Caco-2 (cell line): ENCODE measurements around the gene EIF4E1B. TPM values are rescaled to one million over a fixed set of nuclear protein-coding genes. Genes with fewer than 3 reads are reported as not detected.

Experiments used
- BruUV-seq: library from RNA; stranded (reverse); fragments of 400-500 nt; replicated peaks from 2 replicates; lab custom pipeline; 2021; lab: Mats Ljungman, UMichigan
- CTCF ChIA-PET: fragments of 300-600 bp; sonication (Branson Sonifier 250); formaldehyde crosslinking; loops from one replicate; lab custom pipeline; 2022; ENCODE audit warnings: antibody characterized with exemption; lab: Charles Lee
- POLR2A ChIA-PET: fragments of 300-600 bp; sonication (Branson Sonifier 250); formaldehyde crosslinking; loops from one replicate; lab custom pipeline; 2022; ENCODE audit warnings: antibody characterized with exemption; lab: Charles Lee
- DNase-seq, 2 experiments: peaks; one replicate each; pipeline versions ENCODE4 v3.0.0 to v3.0.0-alpha.2; 2020 to 2022
- H3K27me3 ChIP-seq: replicated peaks from 2 replicates; pipeline ENCODE4 v1.6.0; 2011; ENCODE audit warnings: low read length; ENCODE audit not compliant: control insufficient read depth, insufficient read depth
- H3K36me3 ChIP-seq: 2 replicates; pipeline ENCODE4 v1.5.1; 2011; ENCODE audit warnings: low read length; ENCODE audit not compliant: control insufficient read depth, insufficient read depth
- H3K4me1 ChIP-seq: fragments of 250-450 bp; sonication (Bioruptor Pico); 2 replicates; pipeline ENCODE4 v1.5.1; 2020; ENCODE audit warnings: mild to moderate bottlenecking
- H3K4me3 ChIP-seq: 2 replicates; pipeline ENCODE4 v1.5.1; 2011; ENCODE audit warnings: low read depth, mild to moderate bottlenecking, control low read depth, low read length
- H3K9me3 ChIP-seq: fragments of 250-450 bp; sonication (Bioruptor Pico); 2 replicates; pipeline ENCODE4 v1.5.1; 2020; ENCODE audit warnings: mild to moderate bottlenecking, moderate library complexity
- H3K27ac Mint-ChIP-seq: one replicate; pipeline ENCODE4 v1.8.0; 2022; ENCODE audit warnings: mixed read lengths; ENCODE audit not compliant: unreplicated experiment
- H3K27me3 Mint-ChIP-seq: one replicate; pipeline ENCODE4 v1.8.0; 2022; ENCODE audit warnings: mixed read lengths; ENCODE audit not compliant: insufficient read depth, unreplicated experiment
- H3K36me3 Mint-ChIP-seq: one replicate; pipeline ENCODE4 v1.8.0; 2022; ENCODE audit warnings: mild to moderate bottlenecking, mixed read lengths; ENCODE audit not compliant: insufficient read depth, unreplicated experiment
- H3K4me1 Mint-ChIP-seq: one replicate; pipeline ENCODE4 v1.8.0; 2022; ENCODE audit warnings: low read depth, mixed read lengths; ENCODE audit not compliant: unreplicated experiment
- H3K4me3 Mint-ChIP-seq: one replicate; pipeline ENCODE4 v1.8.0; 2022; ENCODE audit warnings: mild to moderate bottlenecking, moderate library complexity, mixed read lengths; ENCODE audit not compliant: unreplicated experiment
- H3K9me3 Mint-ChIP-seq: one replicate; pipeline ENCODE4 v1.8.0; 2022; ENCODE audit warnings: mixed read lengths; ENCODE audit not compliant: unreplicated experiment
- intact Hi-C: fragments of 100-400 bp; cut with micrococcal nuclease; formaldehyde crosslinking; loops from one replicate; pipeline ENCODE4 v1.10.0; 2022; ENCODE audit not compliant: unreplicated experiment
- total RNA-seq: library from RNA; stranded (reverse); gene quantifications from 2 replicates; pipeline ENCODE4 v1.2.3, GENCODE V29; 2022
- TF ChIP-seq, protein P1 (sequence below), 2 experiments: fragments of 200-600 bp in 1 of 2; IDR thresholded peaks; 1 replicate in 1 of 2; 2 replicates in 1 of 2; pipeline versions ENCODE4 v1.5.1 to v1.8.0; 2011 to 2022; ENCODE audit warnings: antibody characterized with exemption in 1 of 2, control low read depth in 1 of 2, inconsistent platforms in 1 of 2, low read depth in 1 of 2, low read length in 1 of 2, mild to moderate bottlenecking in 1 of 2, moderate library complexity in 1 of 2; ENCODE audit not compliant: insufficient read depth in 1 of 2, severe bottlenecking in 1 of 2, unreplicated experiment in 1 of 2

EIF4E1B gene
- total RNA-seq, 1 experiment from 2014 or later, result not detected

DNA sequence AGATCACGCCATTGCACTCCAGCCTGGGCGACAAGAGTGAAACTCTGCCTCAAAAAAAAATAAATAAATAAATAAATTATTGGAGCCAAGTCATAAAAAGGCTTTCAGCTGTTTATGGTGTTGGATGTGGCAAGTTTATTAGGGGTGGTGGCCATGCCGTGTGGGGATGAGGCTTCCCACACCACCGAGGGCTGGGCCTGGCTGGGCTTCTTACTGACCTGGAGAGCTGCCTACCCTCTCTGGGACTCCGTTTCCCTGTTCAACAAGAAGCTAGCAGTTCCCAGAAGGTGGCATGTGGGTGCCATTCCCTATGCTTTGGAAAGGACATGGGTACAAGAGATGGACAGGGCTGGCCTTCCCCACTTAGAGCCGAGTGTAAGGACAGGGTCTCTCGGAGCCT lies 43.1 kb upstream of the EIF4E1B start:
- Mint-ChIP-seq H3K27ac (no peak overlapping the region), H3K4me3 (no peak overlapping the region), H3K4me1 (no peaks in the 10 kb centered on the region), H3K27me3 (peaks cover 3% of the 10 kb centered on the region), H3K9me3 (peaks cover 13% of the 10 kb centered on the region), H3K36me3 (no peaks in the 10 kb centered on the region)
- TF ChIP-seq, protein P1, sequence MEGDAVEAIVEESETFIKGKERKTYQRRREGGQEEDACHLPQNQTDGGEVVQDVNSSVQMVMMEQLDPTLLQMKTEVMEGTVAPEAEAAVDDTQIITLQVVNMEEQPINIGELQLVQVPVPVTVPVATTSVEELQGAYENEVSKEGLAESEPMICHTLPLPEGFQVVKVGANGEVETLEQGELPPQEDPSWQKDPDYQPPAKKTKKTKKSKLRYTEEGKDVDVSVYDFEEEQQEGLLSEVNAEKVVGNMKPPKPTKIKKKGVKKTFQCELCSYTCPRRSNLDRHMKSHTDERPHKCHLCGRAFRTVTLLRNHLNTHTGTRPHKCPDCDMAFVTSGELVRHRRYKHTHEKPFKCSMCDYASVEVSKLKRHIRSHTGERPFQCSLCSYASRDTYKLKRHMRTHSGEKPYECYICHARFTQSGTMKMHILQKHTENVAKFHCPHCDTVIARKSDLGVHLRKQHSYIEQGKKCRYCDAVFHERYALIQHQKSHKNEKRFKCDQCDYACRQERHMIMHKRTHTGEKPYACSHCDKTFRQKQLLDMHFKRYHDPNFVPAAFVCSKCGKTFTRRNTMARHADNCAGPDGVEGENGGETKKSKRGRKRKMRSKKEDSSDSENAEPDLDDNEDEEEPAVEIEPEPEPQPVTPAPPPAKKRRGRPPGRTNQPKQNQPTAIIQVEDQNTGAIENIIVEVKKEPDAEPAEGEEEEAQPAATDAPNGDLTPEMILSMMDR (IDR thresholded peaks at IDR 0.05; ENCODE audit: insufficient read depth in 1 of 2, low read depth in 1 of 2, low read length in 1 of 2, severe bottlenecking in 1 of 2, unreplicated experiment in 1 of 2), result no peak
- ChIA-PET CTCF (no interaction called here), POLR2A (no interaction called here)
- DNase-seq, result no peak
- H3K4me1 ChIP-seq, result no peaks in the 10 kb centered on the region
- intact Hi-C loops, result no loop called here
- no peaks in the 10 kb centered on the region for H3K27me3 ChIP-seq
- H3K36me3 ChIP-seq, result no peaks in the 10 kb centered on the region
- BruUV-seq, result no TSS peak
- no peak overlapping the region for H3K4me3 ChIP-seq
- H3K9me3 ChIP-seq, result peaks cover 25% of the 10 kb centered on the region

GRCh38 chr5:176588297-176588696 lies 42.2 kb upstream of the EIF4E1B start:
- Histone ChIP-seq H3K4me1 (no peaks in the 10 kb centered on the region), H3K36me3 (no peaks in the 10 kb centered on the region), H3K9me3 (peaks cover 25% of the 10 kb centered on the region), H3K27me3 (no peaks in the 10 kb centered on the region), H3K4me3 (no peak overlapping the region)
- no peaks in the 10 kb centered on the region for H3K4me1 Mint-ChIP-seq
- peaks cover 3% of the 10 kb centered on the region for H3K27me3 Mint-ChIP-seq
- BruUV-seq, result no TSS peak
- TF ChIP-seq, protein P1 (IDR thresholded peaks at IDR 0.05; ENCODE audit: insufficient read depth in 1 of 2, low read depth in 1 of 2, low read length in 1 of 2, severe bottlenecking in 1 of 2, unreplicated experiment in 1 of 2), result no peak
- POLR2A ChIA-PET, result no interaction called here
- CTCF ChIA-PET, result no interaction called here
- no peak overlapping the region for H3K27ac Mint-ChIP-seq
- H3K4me3 Mint-ChIP-seq, result no peak overlapping the region
- no peaks in the 10 kb centered on the region for H3K36me3 Mint-ChIP-seq
- DNase-seq, result no peak
- intact Hi-C loops, result no loop called here
- H3K9me3 Mint-ChIP-seq, result peaks cover 13% of the 10 kb centered on the region

DNA sequence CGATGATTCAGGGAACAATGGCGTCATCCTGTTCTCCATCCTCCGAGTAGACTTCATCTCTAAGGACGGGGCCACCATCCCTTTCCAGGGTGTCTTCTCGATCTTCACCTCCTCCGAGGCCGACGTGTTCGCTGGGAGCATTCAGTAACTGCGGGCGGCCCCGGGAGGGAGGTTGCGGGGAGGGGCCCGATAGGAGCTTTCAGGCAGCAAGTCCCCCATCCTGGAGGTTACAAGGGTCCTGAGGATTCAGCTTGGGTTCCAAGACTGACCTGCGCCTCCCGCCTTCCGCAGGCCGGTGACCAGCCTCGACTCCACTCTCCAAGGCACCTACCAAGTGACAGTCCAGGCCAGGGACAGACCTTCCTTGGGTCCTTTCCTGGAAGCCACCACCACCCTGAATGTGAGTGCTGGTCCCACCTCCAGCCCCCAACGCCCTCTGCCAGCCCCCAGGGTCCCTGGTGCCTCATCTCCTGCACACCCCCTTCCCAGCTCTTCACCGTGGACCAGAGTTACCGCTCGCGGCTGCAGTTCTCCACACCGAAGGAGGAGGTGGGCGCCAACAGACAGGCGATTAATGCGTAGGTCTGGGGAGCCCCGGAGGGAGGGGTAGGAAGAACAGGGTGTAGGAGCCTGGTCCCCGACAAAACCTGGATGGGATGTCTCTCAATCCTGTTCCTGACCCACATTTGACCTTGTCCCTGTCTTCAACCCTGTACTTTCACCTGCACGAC lies 41.3 kb upstream of the EIF4E1B start:
- ChIA-PET POLR2A (no interaction called here), CTCF (no interaction called here)
- peaks cover 3% of the 10 kb centered on the region for H3K27me3 Mint-ChIP-seq
- intact Hi-C loops, result no loop called here
- BruUV-seq, result no TSS peak
- H3K36me3 ChIP-seq, result no peaks in the 10 kb centered on the region
- H3K4me1 ChIP-seq, result no peaks in the 10 kb centered on the region
- peaks cover 24% of the 10 kb centered on the region for H3K9me3 ChIP-seq
- H3K4me3 ChIP-seq, result no peak overlapping the region
- H3K4me3 Mint-ChIP-seq, result no peak overlapping the region
- H3K27ac Mint-ChIP-seq, result no peak overlapping the region
- no peaks in the 10 kb centered on the region for H3K27me3 ChIP-seq
- peaks cover 13% of the 10 kb centered on the region for H3K9me3 Mint-ChIP-seq
- TF ChIP-seq, protein P1 (IDR thresholded peaks at IDR 0.05; ENCODE audit: insufficient read depth in 1 of 2, low read depth in 1 of 2, low read length in 1 of 2, severe bottlenecking in 1 of 2, unreplicated experiment in 1 of 2), result no peak
- no peaks in the 10 kb centered on the region for H3K4me1 Mint-ChIP-seq
- no peaks in the 10 kb centered on the region for H3K36me3 Mint-ChIP-seq
- DNase-seq, result no peak
